GM19397 (cell line): ENCODE results near the gene OR2V1.
"Not testable (repeated sequence)": the region's sequence is repeated elsewhere in the genome, so short reads cannot be mapped to it uniquely, and the experiment has no call there.

Experiments
- ATAC-seq: cut with Tn5 transposase; IDR thresholded peaks from one replicate; pipeline ENCODE4 v1.9.1; 2021; ENCODE audit warnings: mild to moderate bottlenecking, moderate library complexity; ENCODE audit not compliant: unreplicated experiment

OR2V1 gene, protein sequence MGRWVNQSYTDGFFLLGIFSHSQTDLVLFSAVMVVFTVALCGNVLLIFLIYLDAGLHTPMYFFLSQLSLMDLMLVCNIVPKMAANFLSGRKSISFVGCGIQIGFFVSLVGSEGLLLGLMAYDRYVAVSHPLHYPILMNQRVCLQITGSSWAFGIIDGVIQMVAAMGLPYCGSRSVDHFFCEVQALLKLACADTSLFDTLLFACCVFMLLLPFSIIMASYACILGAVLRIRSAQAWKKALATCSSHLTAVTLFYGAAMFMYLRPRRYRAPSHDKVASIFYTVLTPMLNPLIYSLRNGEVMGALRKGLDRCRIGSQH

DNA sequence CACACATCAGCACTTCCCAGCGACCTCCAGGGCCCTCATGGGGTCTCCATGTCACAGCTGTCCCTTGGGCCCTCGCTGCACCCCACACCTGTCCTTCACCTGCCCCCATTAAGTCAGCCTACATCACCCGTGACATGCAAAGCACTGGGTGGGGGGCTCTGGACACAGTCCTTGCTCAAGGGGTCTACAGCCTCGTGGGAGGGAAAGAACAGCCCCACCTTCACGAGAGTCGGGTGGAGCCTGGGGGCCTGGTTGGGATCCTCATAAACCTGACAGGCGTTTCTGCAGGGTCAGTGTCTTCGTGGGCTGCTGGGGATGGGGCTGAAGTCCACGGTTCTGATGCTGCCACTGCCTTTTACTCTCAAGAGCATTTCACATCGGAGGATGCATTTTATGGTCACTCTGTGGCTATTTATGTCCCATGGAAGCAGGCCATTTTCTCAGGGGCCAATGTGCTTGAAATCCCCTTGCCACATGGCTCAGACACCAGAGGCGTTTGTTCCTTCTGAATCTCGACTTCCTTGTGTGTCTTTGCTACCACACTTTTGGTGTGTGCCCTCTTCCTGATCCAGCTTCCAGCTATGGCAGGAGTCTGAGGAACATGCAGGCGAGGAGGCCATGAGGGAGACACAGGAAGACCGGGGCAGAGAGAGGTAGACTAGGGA lies at the start of gene OR2V1:
Gene OR2V1, minus strand, starts transcription at position 338 of the 665 bp plus-strand sequence. CDS start 5,865 bp downstream, outside the sequence.
- ATAC-seq = no peak

DNA sequence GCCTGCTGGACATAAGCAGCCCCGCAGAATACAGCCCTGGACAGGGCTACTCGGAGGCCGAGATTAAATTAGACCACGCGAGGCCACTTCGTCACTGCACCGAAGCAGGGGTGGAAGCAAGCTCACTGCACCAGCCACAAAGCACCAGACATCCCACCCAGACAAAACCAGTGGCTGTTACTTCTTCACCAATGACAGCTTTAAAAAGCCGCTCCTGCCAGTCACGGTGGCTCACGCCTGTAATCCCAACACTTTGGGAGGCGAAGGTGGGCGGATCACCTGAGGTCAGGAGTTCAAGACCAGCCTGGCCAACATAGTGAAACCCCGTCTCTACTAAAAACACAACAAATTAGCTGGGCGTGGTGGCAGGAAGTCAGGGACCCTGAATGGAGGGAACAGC lies 46.6 kb upstream of the OR2V1 start:
- ATAC-seq = not testable (repeated sequence)

DNA sequence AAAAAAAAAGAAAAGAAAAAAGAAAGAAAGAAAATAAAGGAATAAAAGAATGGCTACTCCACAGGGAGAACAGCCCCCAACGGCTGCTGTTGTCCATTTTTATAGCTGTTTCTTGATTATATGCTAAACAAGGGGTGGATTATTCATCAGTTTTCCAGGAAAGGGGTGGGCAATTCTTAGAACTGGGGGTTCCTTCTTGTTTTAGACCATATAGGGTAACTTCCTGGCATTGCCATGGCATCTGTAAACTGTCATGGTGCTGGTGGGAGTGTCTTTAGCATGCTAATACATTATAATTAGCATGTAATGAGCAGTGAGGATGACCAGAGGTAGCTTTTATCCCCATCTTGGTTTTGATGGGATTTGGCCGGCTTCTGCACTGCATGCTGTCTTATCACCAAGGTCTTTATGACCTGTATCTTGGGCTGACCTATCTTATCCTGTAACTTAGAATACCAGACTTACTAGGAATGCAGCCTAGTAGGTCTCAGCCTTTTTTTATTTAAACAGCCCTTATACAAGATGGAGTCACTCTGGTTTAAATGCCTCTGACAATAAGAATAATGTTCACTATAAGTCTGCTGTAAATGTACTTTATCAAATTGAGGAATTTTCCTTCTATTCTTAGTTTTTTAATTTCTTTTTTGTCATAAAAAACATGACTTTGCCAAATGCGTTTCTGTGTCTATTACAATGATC lies 45.4 kb upstream of the OR2V1 start:
- ATAC-seq = no peak

DNA sequence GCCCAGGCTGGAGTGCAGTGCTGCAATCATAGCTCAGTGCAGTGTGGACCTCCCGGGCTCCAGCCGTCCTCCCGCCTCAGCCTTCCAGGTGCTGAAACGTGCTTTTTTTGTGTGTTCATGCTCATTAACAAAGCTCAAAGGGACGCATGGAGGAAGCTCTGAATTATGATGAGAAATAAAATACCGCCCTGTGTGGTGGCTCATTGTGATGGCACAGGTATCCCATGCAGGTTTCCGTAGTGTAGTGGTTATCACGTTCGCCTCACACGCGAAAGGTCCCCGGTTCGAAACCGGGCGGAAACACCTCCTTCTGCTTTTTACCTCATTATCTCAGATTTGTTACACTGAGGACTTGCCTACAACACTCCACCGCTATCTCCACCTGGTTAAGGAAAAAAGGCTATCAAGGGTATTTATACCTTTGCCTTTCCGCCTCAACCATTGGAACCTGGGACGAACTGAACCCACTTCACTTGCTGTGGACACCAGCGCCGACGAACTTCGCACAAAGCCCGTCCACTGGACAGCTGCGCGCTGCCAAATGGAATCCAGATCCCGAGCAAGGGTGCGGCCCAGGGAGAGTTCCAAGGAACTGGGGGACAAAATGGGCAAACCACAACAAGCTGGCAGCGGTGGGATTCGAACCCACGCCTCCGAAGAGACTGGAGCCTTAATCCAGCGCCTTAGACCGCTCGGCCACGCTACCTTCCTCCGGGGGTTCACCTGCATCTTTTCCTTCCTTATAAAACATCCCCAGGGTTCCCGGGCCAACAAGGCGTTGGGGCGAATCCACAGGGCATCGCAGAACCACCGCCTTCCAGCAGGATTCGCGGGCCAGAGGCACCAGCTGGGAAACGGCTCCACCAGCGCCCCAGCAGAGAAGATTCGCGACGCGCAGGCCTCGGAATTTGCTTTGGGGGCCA lies 42.7 kb upstream of the OR2V1 start:
- no peak for ATAC-seq

DNA sequence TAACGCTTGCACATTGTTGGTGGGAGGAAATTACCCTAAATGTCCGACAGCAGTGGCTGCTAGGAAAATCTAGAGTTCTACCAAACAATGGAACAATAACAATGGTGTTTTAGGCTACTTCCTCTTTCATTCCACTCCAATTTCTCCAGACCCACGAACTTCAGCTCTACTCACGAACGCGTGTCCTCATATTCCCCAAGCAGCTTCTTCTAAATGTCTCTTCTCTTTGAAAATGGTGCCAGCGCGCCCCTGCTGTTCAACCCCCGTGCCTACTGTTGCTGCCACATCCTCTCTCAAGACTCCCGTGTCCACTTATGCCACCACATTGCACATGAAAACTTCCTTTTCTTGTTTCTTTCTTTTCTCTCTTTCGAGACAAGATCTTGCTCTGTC lies 42.1 kb upstream of the OR2V1 start:
- no peak for ATAC-seq

DNA sequence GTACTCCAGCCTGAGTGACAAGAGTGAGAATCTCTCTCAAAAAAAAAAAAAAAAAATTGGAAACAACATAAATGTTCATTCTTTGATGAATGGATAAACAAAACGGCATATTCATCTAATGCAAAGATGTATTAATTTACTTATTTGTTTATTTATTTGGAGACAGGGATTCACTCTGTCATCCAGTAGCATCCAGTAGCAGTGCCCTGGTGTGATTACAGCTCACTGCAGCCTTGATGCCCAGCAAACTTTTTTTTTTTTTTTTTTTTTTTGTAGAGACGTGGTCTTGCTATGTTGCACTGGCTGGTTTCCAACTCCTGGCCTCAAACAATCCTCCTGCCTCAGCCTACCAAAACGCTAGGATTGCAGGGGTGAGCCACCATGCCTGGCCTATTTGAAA lies 40.8 kb upstream of the OR2V1 start:
- no peak for ATAC-seq

DNA sequence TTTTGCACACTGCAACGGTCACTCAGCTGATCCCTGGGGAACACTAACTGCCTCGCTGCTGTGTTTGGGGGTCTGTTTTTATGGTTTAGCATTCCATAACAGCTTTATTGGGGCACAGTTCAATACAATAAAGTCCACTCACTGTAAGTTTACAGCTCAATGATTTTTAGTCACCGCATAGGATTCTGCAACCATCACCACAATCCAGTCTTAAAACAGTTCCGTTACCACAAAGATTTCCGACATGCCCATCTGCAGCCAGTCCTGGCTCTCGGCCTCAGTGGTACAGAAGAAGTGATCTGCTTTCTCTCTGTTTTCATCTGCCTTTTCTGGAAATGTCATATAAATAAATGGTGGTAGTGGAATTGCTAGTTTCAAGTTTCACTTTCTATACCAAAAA lies 40.0 kb upstream of the OR2V1 start:
- no peak for ATAC-seq

DNA sequence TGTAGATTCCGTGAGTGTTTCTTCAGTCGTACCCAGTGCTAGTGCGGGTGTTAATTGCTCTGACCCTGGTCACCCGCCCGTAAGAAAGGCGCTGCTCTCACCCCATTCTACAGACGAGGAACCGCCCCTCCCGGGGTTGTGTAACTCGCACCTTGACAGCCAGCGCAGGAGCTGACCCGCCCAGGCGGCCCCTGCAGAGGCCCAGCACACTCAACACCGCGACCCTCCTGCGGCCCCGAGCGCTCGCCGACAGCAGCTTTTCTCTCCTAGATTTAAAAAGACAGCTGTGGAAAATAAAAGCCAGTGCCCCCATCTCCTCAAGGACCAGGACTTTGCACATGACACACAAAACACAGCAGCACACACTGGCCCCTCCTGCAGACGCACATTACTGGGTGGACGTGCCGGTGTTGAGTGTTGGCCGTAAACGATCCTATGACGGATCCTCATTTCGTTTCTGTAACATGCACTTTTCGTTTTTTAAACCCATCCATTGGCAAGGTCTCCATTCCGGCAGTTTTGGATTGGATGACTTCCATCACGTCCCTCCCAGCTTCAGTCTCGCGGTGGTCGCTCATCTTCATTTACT lies 39.4 kb upstream of the OR2V1 start:
- ATAC-seq = no peak

DNA sequence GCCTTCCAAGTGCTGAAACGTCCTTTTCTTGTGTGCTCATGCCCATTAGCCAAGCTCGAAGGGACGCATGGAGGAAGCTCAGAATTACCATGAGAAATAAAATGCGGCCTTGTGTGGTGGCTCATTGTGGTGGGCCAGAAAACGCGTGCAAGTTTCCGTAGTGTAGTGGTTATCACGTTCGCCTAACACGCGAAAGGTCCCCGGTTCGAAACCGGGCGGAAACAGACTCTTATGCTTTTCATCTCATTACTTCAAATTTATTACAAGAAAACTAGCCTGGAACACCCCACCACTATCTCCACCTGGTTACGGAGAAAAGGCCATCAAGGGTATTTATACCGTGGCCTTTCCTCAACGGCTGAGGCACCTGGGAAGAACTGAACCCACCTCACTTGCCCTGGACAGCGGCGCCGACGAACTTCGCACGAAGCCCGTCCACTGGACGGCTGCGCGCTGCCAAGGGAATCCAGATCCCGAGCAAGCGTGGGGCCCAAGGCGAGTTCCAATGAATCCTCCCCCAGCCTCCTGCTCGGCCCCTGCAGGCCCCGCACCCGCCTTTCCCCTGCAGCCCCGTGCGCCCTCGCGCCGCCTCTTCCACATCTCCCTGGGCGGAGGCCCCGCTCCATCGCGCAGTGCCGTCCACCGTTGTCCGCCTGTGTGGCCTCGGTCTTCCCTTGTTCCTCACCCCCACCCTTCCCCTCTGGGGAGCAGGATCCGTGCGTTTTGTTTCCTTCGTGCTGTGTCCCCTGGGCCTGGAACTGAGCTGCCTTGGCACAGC lies 38.7 kb upstream of the OR2V1 start:
- ATAC-seq = not testable (repeated sequence)

DNA sequence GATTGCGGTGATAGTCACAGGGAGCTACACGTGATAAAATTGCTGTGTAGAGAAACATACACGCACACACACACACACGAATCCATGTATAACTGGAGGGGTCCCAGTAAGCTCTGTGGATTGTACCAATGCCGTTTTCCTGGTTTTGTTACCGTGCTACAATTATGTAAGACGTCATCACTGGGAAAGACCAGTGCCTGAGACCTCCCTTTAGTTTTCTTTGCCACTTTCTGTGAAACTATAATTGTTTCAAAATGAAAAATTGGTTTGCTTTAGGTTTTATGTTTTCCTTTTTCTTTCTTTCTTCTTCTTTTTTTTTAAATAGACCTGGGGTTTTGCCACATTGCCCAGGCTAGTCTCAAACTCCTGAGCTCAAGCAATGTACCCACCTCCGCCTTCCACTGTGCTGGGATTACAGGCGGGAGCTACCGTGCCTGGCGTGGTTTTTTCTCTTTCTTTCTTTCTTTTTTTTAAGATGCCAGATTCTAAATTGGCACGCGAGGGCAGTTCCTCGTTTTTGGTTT lies 37.7 kb upstream of the OR2V1 start:
- ATAC-seq = no peak

DNA sequence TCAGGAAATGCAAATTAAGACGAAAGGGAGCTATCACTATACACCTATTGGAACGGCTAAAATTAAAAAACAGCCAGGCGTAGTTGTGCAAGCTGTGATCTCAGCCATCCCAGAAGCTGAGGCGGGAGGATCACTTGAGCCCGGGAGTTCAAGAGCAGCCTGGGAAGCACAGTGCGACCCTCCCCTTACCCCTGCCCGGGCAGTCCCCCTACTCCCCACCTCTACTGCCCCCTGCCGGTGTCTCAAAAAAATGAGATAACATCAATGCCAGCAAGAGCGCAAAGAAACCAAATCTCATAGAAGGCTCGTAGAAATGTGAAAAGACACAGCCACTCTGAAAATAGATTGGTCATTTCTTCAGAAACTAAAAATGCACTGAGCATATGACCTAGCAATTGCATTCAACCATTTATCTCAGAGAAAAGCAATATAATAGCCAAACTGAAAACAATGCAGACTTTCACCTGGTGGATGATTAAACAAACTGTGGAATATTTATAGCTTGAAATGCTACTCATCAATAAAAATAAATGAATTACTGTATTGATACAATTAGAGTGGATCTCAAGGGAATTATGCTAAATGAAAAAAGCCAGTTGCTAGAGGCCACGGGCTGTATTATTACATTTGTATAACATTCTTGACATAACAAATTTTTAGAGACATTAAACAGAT lies 37.0 kb upstream of the OR2V1 start:
- no peak for ATAC-seq

DNA sequence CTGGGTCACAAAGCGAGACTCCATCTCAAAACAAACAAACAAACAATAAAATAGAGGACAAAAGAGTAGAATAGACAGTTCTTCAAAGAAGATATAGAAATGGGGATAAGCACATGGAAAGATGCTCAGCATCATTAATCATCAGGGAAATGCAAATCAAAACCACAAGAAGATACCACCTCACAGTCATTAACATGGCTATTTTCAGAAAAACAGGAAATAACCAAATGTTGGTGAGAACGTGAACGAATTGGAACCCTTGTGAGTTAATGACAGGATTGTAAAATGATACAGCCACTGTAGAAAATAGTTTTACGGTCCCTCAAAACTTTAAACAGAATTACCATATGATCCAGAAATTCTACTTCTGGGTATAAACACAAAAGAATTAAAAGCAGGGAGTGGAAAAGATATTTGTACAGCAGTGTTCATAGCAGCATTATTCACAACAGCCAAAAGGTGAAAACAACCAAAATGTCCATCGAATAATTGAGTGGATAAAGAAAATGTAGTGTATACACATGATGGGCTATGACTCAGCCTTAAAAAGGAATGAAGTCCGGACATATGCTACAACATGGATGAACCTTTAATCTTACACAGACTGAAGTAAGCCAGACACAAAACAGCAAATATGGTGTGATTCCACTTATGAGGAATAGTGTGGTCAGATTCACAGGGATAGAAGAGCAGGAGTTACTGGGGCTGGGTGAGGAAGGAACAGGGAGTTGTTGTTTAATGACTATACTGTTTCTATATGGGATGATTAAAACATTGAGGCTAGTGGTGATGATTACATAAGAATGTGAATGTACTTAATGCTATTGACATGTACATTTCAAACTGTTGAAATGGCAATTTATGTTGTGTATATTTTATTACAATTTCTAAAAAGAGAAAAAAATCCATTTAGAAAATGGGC lies 36.1 kb upstream of the OR2V1 start:
- no peak for ATAC-seq

DNA sequence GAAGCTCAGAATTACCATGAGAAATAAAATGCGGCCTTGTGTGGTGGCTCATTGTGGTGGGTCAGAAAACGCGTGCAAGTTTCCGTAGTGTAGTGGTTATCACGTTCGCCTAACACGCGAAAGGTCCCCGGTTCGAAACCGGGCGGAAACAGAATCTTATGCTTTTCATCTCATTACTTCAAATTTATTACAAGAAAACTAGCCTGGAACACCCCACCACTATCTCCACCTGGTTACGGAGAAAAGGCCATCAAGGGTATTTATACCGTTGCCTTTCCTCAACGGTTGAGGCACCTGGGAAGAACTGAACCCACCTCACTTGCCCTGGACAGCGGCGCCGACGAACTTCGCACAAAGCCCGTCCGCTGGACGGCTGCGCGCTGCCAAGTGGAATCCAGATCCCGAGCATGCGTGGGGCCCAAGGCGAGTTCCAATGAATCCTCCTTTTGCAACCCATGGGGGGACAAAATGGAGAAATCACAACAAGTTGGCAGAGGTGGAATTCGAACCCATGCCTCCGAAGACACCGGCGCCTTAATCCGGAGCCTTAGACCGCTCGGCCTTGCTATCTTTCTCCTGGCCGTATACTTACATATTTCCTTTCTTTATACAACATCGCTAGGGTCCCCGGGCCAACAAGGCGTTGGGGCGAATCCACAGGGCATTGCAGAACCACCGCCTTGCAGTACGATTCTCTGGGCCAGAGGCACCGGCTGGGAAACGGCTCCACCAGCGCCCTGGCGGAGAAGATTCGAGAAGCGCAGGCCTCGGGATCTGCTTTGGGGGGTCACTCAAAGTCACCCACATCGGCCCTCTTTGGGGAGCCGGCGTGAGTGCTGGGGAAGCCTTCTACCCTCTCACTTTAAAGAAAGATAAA lies 33.3 kb upstream of the OR2V1 start:
- no peak for ATAC-seq

DNA sequence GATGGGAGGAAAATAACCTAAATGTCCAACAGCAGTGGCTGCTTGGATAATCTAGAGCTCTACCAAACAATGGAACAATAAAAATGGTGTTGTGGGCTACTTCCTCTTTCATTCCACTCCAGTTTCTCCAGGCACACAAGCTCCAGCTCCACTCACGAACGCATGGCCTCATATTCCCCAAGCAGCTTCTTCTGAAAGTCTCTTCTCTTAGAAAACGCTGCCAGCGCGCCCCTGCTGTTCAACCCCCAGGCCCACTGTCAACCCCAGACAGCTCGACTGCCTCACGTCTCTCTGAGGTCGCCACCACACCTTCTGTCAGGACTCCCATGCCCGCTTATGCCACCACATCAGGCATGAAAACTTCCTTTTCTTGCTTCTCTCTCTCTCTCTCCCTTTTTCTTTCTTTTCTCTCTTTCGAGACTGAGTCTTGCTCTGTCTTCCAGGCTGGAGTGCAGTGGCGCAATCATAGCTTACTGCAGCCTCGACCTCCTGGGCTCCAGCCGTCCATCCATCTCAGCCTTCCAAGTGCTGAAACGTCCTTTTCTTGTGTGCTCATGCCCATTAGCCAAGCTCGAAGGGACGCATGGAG lies 32.6 kb upstream of the OR2V1 start:
- ATAC-seq = no peak

DNA sequence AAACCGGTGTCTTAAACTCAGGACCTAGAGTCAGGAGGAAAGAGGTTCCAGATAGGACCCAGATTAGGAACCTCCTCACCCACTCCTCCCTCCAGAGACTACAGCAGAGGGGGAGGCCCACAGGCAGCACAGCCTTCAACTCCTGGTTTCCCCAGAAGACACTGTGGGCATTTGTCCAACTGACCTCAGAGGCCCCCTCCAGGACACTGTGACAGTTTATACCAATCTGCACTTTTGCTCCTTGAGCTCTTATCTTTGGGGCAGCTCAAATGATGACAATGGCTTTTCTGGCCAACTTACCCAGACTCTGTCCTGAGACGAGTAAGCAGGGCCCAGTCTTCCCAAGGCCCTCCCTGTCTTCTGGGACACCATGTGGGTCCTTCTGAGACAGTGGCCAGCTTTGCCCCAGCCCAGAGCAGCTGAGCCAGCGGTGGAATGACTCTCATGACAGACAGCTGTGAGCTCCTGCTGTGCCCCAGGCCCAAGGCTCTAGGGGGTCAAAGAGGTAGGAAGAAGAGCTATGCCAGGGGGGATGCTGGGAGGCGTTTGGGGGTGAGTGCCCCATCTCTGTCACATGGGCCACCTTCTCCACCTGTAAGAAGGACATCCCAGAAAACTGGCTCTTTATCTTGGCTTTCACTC lies 30.7 kb upstream of the OR2V1 start:
- no peak for ATAC-seq
